Stimulated activated naive CD8-positive, alpha-beta T cell treated with anti-CD3 and anti-CD28 coated beads, Interleukin-15, Interleukin-2, amounts not matched to agents 100 U/mL and 50 U/mL, for 24 hours (primary cell): ENCODE results near the gene ZPR1.

Experiments
- ATAC-seq: fragments of 150-1000 bp; cut with Tn5 transposase; one replicate; pipeline ENCODE4 v1.10.0; 2021
- DNase-seq: peaks from one replicate; pipeline ENCODE4 v3.0.0; 2021

Gene ZPR1

GRCh38 chr11:116750070-116750718, 37.6 kb downstream of the ZPR1 start:
- no peak for ATAC-seq
- DNase-seq = no peak

- peak; percentile 67 for ATAC-seq
Measured at GRCh38 chr11:116742104-116742503, 45.7 kb downstream of the ZPR1 start.

GRCh38 chr11:116740741-116741140, 47.1 kb downstream of the ZPR1 start:
- ATAC-seq (no peak), DNase-seq (no peak)

More at GRCh38 chr11:116742104-116742503, 45.7 kb downstream of the ZPR1 start:
- DNase-seq = no peak

- ATAC-seq = no peak
- DNase-seq = no peak
Measured at GRCh38 chr11:116738975-116739374, 48.8 kb downstream of the ZPR1 start.

- no peak for DNase-seq
- no peak for ATAC-seq
Measured at GRCh38 chr11:116736763-116737162, 51.1 kb downstream of the ZPR1 start.

GRCh38 chr11:116733969-116734508, 53.8 kb downstream of the ZPR1 start:
- no peak for DNase-seq

GRCh38 chr11:116733043-116733755, 54.6 kb downstream of the ZPR1 start:
- DNase-seq = no peak
- peak; percentile 38 for ATAC-seq

More at GRCh38 chr11:116733969-116734508, 53.8 kb downstream of the ZPR1 start:
- ATAC-seq = no peak

GRCh38 chr11:116732271-116733042, 55.4 kb downstream of the ZPR1 start:
- DNase-seq = peak; percentile 73

GRCh38 chr11:116731821-116732220, 56.0 kb downstream of the ZPR1 start:
- DNase-seq (no peak), ATAC-seq (no peak)

More at GRCh38 chr11:116732271-116733042, 55.4 kb downstream of the ZPR1 start:
- peak; percentile 82 for ATAC-seq

GRCh38 chr11:116731097-116731761, 56.6 kb downstream of the ZPR1 start:
- ATAC-seq = no peak
- DNase-seq = no peak

GRCh38 chr11:116730601-116731000, 57.2 kb downstream of the ZPR1 start:
- no peak for ATAC-seq
- no peak for DNase-seq

- DNase-seq (no peak), ATAC-seq (no peak)
Measured at GRCh38 chr11:116730241-116730561, 57.6 kb downstream of the ZPR1 start.

- ATAC-seq (no peak), DNase-seq (no peak)
Measured at GRCh38 chr11:116729501-116730240, 58.2 kb downstream of the ZPR1 start.

- no peak for DNase-seq
- ATAC-seq = no peak
Measured at GRCh38 chr11:116727990-116728389, 59.8 kb downstream of the ZPR1 start.

- ATAC-seq (no peak), DNase-seq (no peak)
Measured at GRCh38 chr11:116725434-116726221, 62.2 kb downstream of the ZPR1 start.

GRCh38 chr11:116724813-116725212, 63.0 kb downstream of the ZPR1 start:
- DNase-seq (no peak), ATAC-seq (no peak)
